Measurements from ENCODE around the gene GJA3.

DNA sequence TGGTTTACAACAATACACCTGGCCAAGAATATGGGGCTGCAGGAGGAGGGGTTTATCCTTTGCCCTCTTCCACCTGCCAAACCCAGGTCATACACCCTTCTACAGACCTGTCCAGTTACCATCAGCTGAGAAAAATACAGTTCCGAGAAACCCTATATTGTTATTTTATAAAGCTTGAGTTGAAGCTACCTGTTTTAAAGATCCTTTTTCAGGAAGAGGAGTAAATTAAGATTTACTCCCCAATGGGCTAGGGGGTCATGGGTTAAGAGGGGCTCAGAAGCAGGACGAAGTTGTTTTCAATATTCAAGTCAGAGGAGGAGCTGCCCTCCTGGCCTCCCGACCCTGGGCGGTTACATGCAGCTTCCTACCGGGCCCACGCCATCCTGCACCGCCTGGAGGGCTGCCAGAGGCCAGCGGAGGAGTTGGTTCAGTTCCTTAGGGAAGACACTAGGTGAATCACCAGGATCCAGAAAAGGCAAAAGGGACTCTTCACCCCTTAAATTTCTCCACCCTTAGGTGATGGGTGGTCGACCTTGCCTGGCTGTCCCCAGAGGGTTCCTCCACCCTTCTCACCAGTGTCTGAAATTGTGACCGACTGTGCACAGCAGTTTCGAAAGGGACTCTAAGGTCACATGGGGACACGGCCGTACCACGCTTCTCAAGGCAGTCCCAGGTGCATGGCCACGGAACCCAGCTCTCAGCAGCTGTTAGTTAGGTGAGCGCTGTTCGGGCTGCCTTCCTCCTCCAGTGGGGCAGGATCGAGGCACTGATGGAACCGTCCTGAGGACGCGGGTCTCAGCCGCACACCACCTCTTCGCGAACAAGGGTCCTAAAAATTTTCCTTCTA lies 30.7 kb upstream of the GJA3 start:
- TF ChIP-seq, protein P1, sequence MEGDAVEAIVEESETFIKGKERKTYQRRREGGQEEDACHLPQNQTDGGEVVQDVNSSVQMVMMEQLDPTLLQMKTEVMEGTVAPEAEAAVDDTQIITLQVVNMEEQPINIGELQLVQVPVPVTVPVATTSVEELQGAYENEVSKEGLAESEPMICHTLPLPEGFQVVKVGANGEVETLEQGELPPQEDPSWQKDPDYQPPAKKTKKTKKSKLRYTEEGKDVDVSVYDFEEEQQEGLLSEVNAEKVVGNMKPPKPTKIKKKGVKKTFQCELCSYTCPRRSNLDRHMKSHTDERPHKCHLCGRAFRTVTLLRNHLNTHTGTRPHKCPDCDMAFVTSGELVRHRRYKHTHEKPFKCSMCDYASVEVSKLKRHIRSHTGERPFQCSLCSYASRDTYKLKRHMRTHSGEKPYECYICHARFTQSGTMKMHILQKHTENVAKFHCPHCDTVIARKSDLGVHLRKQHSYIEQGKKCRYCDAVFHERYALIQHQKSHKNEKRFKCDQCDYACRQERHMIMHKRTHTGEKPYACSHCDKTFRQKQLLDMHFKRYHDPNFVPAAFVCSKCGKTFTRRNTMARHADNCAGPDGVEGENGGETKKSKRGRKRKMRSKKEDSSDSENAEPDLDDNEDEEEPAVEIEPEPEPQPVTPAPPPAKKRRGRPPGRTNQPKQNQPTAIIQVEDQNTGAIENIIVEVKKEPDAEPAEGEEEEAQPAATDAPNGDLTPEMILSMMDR (conservative IDR thresholded peaks at IDR 0.05; ENCODE audit: low read depth, low read length): no peak
- no peak for TF ChIP-seq EZH2 (IDR thresholded peaks at IDR 0.05; ENCODE audit: borderline replicate concordance, low read depth, low read length, poor library complexity, severe bottlenecking)

All from A673 (cell line).